GM23338 (cell line): ENCODE results near the gene ADORA1. TPM values are rescaled to one million over a fixed set of nuclear protein-coding genes. Genes with fewer than 3 reads are reported as not detected.

Experiments used
- ATAC-seq: fragments of 200-7000 bp; cut with Tn5 transposase; 3 replicates; pipeline ENCODE4 v1.9.1; 2020
- DNase-seq: peaks from one replicate; pipeline ENCODE4 v3.0.0-alpha.2; 2015; ENCODE audit warnings: low spot score
- H2AFZ ChIP-seq: fragments of 200-600 bp; sonication (generic); 2 replicates; pipeline ENCODE4 v1.8.0; 2016; ENCODE audit warnings: antibody characterized with exemption, mild to moderate bottlenecking, moderate library complexity
- H3F3A ChIP-seq: fragments of 200-600 bp; sonication (generic); replicated peaks from 2 replicates; pipeline ENCODE4 v1.8.0; 2017; ENCODE audit warnings: antibody characterized with exemption, mixed run types, low read depth
- H3K27ac ChIP-seq: fragments of 200-600 bp; sonication (generic); 2 replicates; pipeline ENCODE4 v1.6.1; 2016; ENCODE audit warnings: low read depth
- H3K27me3 ChIP-seq: fragments of 200-600 bp; sonication (generic); 2 replicates; pipeline ENCODE4 v1.8.0; 2016; ENCODE audit warnings: mild to moderate bottlenecking, mixed run types, moderate library complexity; ENCODE audit not compliant: insufficient read depth
- H3K36me3 ChIP-seq: fragments of 200-600 bp; sonication (generic); 2 replicates; pipeline ENCODE4 v1.8.0; 2016; ENCODE audit warnings: mild to moderate bottlenecking; ENCODE audit not compliant: insufficient read depth
- H3K4me1 ChIP-seq: fragments of 200-600 bp; sonication (generic); 2 replicates; pipeline ENCODE4 v1.8.0; 2016; ENCODE audit warnings: mild to moderate bottlenecking, moderate library complexity; ENCODE audit not compliant: insufficient read depth
- H3K4me2 ChIP-seq: fragments of 200-600 bp; sonication (generic); 2 replicates; pipeline ENCODE4 v1.7.1; 2017; ENCODE audit warnings: mixed run types
- H3K4me3 ChIP-seq: fragments of 200-600 bp; sonication (generic); 2 replicates; pipeline ENCODE4 v1.6.1; 2016; ENCODE audit warnings: mixed run types
- H3K79me2 ChIP-seq: fragments of 200-600 bp; sonication (generic); replicated peaks from 2 replicates; pipeline ENCODE4 v1.8.0; 2017; ENCODE audit warnings: mild to moderate bottlenecking; ENCODE audit not compliant: insufficient read depth
- H3K9me2 ChIP-seq: fragments of 200-600 bp; sonication (generic); 2 replicates; pipeline ENCODE4 v1.8.0; 2017; ENCODE audit not compliant: insufficient read depth
- H4K20me1 ChIP-seq: fragments of 200-600 bp; sonication (generic); replicated peaks from 2 replicates; pipeline ENCODE4 v1.8.0; 2017; ENCODE audit warnings: mild to moderate bottlenecking; ENCODE audit not compliant: insufficient read depth
- H3K27ac Mint-ChIP-seq: 2 replicates; pipeline ENCODE4 v1.8.0; 2020; ENCODE audit warnings: inconsistent platforms, mild to moderate bottlenecking, moderate library complexity, mixed read lengths
- H3K27me3 Mint-ChIP-seq: 3 replicates; pipeline ENCODE4 v1.8.0; 2022; ENCODE audit warnings: low read depth, mild to moderate bottlenecking, moderate library complexity, mixed read lengths, inconsistent platforms; ENCODE audit not compliant: insufficient read depth, poor library complexity
- H3K36me3 Mint-ChIP-seq: 3 replicates; pipeline ENCODE4 v1.8.0; 2021; ENCODE audit warnings: low read depth, mild to moderate bottlenecking, inconsistent platforms, moderate library complexity, mixed read lengths
- H3K4me1 Mint-ChIP-seq: 3 replicates; pipeline ENCODE4 v1.8.0; 2020; ENCODE audit warnings: mild to moderate bottlenecking, inconsistent platforms, mixed read lengths
- H3K4me3 Mint-ChIP-seq: 3 replicates; pipeline ENCODE4 v1.8.0; 2021; ENCODE audit warnings: moderate library complexity, mild to moderate bottlenecking, inconsistent platforms, mixed read lengths
- H3K9me3 Mint-ChIP-seq: 3 replicates; pipeline ENCODE4 v1.8.0; 2020; ENCODE audit warnings: moderate library complexity, mild to moderate bottlenecking, inconsistent platforms, mixed read lengths
- CREB1 ChIP-seq: fragments of 250-450 bp; sonication (Bioruptor Pico); IDR thresholded peaks from 2 replicates; pipeline ENCODE4 v1.5.0; 2020; ENCODE audit warnings: low read depth, mild to moderate bottlenecking, moderate library complexity
- ETS1 ChIP-seq: IDR thresholded peaks from 2 replicates; pipeline ENCODE4 v1.6.1; 2016; ENCODE audit warnings: antibody characterized with exemption
- EZH2 ChIP-seq: fragments of 200-600 bp; sonication (generic); IDR thresholded peaks from one replicate; pipeline ENCODE4 v1.8.0; 2017; ENCODE audit warnings: antibody characterized with exemption, mild to moderate bottlenecking, low read depth; ENCODE audit not compliant: unreplicated experiment
- EZH2phosphoT487 ChIP-seq: fragments of 200-600 bp; sonication (generic); IDR thresholded peaks from one replicate; pipeline ENCODE4 v1.8.1; 2018; ENCODE audit warnings: antibody characterized with exemption; ENCODE audit not compliant: unreplicated experiment
- JUNB ChIP-seq: IDR thresholded peaks from one replicate; pipeline ENCODE4 v1.6.1; 2016; ENCODE audit warnings: antibody characterized with exemption; ENCODE audit not compliant: unreplicated experiment
- NANOG ChIP-seq: IDR thresholded peaks from 2 replicates; pipeline ENCODE4 v1.6.1; 2016; ENCODE audit warnings: antibody characterized with exemption, borderline replicate concordance
- POLR2AphosphoS5 ChIP-seq: IDR thresholded peaks from 2 replicates; pipeline ENCODE4 v1.6.1; 2016; ENCODE audit warnings: antibody characterized with exemption, low read depth
- REST ChIP-seq: IDR thresholded peaks from one replicate; pipeline ENCODE4 v1.6.1; 2018; ENCODE audit warnings: antibody characterized with exemption; ENCODE audit not compliant: unreplicated experiment
- STAT1 ChIP-seq: IDR thresholded peaks from one replicate; pipeline ENCODE4 v1.6.1; 2016; ENCODE audit warnings: antibody characterized with exemption; ENCODE audit not compliant: unreplicated experiment
- ZNF331 ChIP-seq: fragments of 250-450 bp; sonication (Bioruptor Pico); IDR thresholded peaks from 2 replicates; pipeline ENCODE4 v1.5.0; 2020; ENCODE audit warnings: low read depth, mild to moderate bottlenecking, moderate library complexity
- ZNF462 ChIP-seq: fragments of 250-450 bp; sonication (Bioruptor Pico); IDR thresholded peaks from 2 replicates; pipeline ENCODE4 v1.5.0; 2020; ENCODE audit warnings: mild to moderate bottlenecking, moderate library complexity
- polyA plus RNA-seq: library from polyadenylated mRNA; unstranded; fragments of >200 nt; fragmentation: Nextera tagmentation; extraction: Ambion mirVana; gene quantifications from 2 replicates; pipeline ENCODE4 v1.2.1, GENCODE V29; 2016
- total RNA-seq: library from RNA; depleted of rRNA; stranded (reverse); fragments of >200 nt; shearing (Covaris generic); gene quantifications from 2 replicates; pipeline ENCODE4 v1.2.3, GENCODE V29; 2014
- TF ChIP-seq, protein P1 (sequence below), 2 experiments: fragments of 200-600 bp in 1 of 2; sonication (generic) in 1 of 2; conservative IDR thresholded peaks; 2 replicates each; pipeline versions ENCODE4 v1.5.1 to v1.6.1; 2016 to 2017; ENCODE audit warnings: antibody characterized with exemption in 2 of 2, low read depth in 2 of 2, mild to moderate bottlenecking in 2 of 2, moderate library complexity in 1 of 2

ADORA1 gene
- total and polyA plus RNA-seq, 2 experiments from 2014 or later, result 0.63 to 1.8 TPM

- Mint-ChIP-seq H3K9me3 (no peaks in the 10 kb centered on the region), H3K36me3 (no peaks in the 10 kb centered on the region), H3K4me1 (peaks cover 67% of the 10 kb centered on the region), H3K4me3 (no peak overlapping the region), H3K27me3 (peaks cover 13% of the 10 kb centered on the region), H3K27ac (no peak overlapping the region)
- TF ChIP-seq EZH2, result no peak
- TF ChIP-seq ZNF331 (CRISPR knock-in tag), result no peak
- TF ChIP-seq JUNB, result no peak
- TF ChIP-seq NANOG, result no peak
- TF ChIP-seq POLR2AphosphoS5, result no peak
- no peak for TF ChIP-seq REST
- TF ChIP-seq ETS1, result no peak
- no peak for TF ChIP-seq STAT1
- TF ChIP-seq EZH2phosphoT487, result no peak
- TF ChIP-seq, protein P1, sequence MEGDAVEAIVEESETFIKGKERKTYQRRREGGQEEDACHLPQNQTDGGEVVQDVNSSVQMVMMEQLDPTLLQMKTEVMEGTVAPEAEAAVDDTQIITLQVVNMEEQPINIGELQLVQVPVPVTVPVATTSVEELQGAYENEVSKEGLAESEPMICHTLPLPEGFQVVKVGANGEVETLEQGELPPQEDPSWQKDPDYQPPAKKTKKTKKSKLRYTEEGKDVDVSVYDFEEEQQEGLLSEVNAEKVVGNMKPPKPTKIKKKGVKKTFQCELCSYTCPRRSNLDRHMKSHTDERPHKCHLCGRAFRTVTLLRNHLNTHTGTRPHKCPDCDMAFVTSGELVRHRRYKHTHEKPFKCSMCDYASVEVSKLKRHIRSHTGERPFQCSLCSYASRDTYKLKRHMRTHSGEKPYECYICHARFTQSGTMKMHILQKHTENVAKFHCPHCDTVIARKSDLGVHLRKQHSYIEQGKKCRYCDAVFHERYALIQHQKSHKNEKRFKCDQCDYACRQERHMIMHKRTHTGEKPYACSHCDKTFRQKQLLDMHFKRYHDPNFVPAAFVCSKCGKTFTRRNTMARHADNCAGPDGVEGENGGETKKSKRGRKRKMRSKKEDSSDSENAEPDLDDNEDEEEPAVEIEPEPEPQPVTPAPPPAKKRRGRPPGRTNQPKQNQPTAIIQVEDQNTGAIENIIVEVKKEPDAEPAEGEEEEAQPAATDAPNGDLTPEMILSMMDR (conservative IDR thresholded peaks at IDR 0.05; ENCODE audit: low read depth in 2 of 2), result no peak
- TF ChIP-seq CREB1 (CRISPR knock-in tag), result no peak
- no peak for TF ChIP-seq ZNF462 (CRISPR knock-in tag)
- Histone ChIP-seq H3K4me3 (no peak overlapping the region), H4K20me1 (no peaks in the 10 kb centered on the region), H2AFZ (no peak overlapping the region), H3K36me3 (no peaks in the 10 kb centered on the region), H3K4me2 (no peak overlapping the region), H3K27me3 (no peaks in the 10 kb centered on the region), H3K27ac (no peak overlapping the region), H3K4me1 (peaks cover 50% of the 10 kb centered on the region), H3K9me2 (no peaks in the 10 kb centered on the region), H3K79me2 (no peaks in the 10 kb centered on the region), H3F3A (no peaks in the 10 kb centered on the region)
- DNase-seq (no peak), ATAC-seq (no peak)
Measured at GRCh38 chr1:203151362-203152157, 24.0 kb downstream of the ADORA1 start.
